Fibroblast of upper back skin (primary cell): ENCODE measurements around the gene FOXC1.

Experiments
- DNase-seq: peaks from one replicate; pipeline ENCODE4 v3.0.0-alpha.2; 2013

The FOXC1 gene

DNA sequence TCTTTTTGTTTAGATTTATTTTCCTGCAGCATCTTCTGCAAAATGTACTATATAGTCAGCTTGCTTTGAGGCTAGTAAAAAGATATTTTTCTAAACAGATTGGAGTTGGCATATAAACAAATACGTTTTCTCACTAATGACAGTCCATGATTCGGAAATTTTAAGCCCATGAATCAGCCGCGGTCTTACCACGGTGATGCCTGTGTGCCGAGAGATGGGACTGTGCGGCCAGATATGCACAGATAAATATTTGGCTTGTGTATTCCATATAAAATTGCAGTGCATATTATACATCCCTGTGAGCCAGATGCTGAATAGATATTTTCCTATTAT lies 3.2 kb downstream of the FOXC1 start:
- peak; percentile 68 for DNase-seq

DNA sequence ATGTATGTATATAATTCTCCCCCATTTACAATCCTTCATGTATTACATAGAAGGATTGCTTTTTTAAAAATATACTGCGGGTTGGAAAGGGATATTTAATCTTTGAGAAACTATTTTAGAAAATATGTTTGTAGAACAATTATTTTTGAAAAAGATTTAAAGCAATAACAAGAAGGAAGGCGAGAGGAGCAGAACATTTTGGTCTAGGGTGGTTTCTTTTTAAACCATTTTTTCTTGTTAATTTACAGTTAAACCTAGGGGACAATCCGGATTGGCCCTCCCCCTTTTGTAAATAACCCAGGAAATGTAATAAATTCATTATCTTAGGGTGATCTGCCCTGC lies 3.6 kb downstream of the FOXC1 start:
- DNase-seq, result no peak

DNA sequence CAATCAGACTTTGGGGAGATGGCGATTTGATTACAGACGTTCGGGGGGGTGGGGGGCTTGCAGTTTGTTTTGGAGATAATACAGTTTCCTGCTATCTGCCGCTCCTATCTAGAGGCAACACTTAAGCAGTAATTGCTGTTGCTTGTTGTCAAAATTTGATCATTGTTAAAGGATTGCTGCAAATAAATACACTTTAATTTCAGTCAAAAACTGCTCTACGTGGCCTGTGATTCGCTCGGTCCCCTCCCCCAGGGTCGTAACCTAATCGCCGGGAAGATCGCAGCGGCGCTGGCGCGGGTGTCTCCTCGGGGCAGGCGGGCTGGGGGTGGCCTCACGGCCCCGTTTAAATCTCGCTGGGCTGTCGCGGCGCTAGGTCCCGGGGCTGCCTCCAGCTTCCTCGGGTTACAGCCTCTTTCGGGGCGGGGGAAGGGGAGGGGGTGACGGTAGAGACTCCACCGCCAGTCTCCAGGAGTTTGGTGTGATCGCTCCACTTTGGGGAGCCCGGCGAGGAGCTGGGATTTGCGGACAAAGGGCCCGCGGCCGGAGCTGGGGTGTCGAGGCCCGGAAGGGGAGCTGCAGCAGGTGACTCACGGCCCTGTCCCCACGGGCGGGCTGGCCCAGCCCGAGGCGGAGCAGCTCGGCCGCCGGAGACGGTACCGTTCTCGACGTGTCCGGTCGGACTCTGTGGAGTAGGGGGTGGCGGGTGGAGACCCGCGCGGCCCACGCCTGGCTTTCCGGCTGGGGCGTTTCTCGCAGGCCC lies 4.2 kb downstream of the FOXC1 start:
- DNase-seq, result no peak

DNA sequence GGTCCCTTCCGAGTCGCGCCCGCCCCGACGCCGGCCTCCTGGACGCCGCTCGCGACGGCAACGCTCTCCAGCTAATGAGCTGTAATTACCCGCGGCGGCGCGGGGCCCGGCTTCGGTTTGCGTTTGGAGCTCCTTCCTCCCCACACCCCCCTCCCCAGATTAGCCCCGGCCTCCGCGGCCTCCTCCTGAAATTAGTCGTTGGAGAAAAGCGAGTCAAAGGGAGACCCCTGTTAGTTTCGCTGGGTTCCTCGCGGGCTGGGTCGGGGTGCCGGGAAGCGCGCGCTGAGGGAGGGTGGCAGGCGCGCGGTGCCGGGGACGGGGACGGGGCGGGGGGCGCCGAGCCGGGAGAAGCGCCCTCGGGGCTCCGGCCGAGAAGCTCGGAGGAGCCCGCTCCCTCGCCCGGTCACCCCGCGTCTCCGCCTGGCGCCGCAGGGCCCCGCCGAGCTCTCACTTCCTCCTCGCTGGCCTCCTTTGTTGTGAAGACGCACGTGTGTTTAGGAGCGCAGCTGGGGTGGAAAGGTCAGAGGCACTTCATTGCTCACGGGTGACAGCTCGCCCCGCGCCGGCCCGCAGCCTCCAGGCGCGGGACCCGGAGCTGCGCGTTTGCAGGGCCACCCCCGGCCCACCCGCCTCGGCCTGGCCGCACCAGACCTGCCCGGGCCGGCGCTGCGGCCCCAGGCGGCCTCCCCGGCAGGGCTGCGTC lies 4.9 kb downstream of the FOXC1 start:
- DNase-seq, result no peak

DNA sequence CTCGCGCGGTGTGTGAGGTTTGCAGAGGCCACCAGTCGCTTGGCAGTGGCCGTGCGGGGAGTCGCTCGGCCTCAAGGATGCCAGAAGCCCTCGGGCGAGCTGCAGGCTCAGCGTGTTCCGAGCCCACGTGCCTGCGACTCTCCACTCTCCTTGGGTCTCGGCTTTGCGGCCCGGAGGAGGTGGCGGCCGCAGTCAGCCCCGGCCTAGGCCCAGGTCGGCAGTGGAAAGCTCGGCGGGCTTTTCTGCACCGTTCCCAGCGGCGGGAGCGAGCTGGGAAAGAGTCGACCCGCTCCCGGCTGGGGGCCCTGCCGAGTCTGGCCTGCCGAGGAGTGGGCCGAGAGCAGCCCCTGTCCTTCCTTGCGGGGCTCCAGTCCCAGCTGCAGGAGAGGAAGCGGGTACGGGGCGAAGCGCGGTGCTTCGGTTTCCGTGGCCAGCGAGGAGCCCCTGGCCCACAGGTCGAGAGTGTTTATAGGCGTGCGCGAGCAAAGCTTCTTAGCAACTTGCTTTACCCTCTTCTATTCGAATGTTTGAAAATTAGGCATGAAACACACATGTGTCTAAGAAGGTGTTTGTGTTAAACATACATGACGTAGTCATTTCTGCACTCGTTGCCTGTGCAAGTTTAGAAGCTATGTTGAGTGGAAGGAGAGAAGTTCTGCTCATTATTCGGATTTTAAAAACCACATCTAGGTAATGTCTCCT lies 5.6 kb downstream of the FOXC1 start:
- DNase-seq, result no peak

DNA sequence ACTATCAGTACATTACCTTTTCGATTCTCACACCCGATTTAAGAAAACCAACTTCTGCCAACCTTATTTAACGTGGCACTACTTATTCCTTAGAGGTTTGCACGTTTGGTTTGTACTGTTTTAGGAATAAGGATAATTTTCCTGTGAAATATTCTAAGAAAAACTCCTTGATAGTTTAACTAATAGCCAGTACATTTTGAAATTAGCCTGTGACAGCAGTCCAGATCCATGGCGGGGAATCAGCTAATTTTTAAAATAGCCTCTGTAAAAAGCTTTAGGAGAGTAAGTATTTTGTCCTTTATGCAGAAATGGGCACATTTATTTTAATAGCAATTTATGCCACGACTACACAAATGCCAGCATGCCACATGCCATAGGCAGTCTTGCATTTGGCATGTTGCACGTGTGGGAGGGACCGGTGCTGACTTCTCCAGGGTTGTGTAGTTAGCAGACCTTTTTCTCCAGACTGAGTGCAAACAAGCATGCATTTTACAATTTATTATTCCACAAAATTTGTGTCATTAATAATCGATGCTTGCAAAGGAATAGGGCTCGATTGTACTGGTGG lies 6.2 kb downstream of the FOXC1 start:
- no peak for DNase-seq

DNA sequence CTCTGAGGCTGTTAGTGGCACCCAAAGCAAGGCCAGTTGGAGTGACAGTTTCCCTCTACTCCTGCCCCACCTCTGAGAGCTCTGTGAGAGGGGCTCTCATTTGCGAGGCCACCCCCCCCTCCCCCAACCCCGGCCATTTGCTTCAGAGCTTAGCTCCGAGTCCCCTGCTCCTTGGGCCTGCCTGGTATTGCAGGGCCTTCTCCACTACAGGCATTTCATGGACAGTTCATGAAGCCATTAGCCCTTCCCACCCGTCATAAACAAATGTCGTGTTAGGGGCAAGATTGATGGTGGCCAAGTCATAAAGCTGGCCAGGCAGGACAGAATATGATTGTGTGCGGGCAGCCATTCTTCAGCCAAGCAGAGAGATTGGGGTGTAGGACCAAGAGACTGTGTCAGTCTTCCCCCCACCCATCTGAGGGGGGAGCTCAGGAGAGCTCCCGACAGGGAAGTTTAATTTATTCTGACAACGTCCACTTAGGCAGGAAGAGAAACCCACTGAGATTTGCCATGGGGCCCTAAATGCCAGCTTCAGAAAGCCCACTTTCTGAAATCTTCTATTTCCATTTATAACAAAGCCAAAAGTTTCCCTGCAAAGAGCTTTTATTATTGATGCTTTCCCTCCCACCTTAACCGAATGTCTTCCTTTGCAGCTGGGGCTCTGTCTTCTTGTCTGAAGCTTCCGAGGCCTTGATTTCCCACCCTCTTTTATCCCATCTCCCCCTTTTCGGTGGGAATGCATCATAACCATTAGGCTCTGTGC lies 7.2 kb downstream of the FOXC1 start:
- no peak for DNase-seq

DNA sequence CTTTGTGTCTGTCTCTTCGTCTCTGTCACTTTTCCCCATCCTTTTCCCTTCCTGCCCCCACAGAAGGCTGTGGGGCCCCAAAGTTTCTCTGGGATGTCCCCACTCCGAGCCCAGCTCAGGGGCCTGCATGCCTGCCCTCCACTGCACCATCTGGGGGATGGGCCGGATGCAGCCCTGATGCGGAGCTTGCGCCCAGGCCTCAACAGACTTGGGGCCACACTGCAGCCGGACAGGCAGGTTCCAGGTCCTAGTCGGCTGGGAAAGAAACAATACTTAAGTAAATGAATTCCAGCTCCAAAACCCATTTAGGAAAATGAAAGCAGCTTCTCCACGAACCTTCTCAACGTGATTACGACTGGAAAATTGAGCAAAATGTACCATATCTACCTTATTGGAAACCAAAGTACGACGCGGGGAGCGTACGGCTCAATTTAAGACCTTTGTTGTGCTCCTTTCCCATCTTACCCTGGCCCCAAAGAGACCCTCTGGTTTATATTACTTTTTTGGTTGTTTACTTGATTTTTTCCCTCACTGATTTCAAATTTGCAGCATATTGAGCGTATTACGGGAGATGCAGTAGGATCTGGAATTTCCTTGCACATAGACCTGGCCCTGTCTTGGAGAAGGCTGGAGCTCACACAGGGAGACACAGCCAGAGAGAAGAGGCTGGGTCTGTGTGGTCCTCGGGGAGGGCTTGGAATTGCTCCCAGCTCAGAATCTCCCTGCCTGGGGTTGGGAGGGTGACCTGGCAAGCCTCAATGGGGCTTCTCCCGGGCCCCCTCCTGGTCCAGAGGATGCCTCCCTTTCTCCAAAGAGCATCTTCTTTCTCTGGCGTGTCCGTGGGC lies 8.0 kb downstream of the FOXC1 start:
- no peak for DNase-seq

DNA sequence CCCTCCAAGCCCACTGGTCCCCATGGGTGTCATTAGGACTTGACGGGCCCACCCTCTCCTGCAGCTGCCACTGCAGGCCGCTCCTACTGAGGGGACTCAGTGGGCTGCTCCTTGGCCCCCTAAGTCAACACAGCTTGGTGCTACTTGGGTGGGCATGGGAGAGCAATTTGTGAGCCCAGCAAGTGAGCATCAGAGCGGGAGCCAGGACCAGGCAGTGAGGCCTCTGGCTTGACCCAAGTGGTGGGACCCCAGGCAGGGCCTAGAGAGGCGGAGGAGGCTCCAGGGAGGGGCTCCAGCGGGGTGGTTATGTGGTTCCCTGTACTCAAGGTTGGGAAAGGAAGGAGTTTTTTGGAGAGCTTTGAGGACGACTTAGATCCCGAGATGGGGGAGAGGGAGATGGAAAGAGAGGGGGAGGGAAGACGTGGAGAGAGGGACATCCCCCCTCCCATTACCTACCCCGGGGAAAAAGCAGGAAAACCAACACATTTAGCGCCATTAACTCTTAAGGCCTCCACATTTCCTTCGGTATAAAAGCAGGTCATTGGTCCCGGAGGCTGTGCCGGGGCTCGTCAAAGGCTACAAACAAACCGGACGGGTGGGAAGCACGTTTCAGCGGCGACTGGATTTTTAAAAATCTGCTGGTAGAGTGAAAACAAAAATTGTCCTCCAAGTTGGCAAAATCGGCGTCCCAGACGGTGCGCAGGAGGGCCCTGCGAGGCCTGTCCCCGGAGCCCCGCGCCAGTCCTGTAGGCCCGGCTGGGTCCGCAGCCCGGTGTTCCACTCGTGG lies 8.8 kb downstream of the FOXC1 start:
- no peak for DNase-seq

DNA sequence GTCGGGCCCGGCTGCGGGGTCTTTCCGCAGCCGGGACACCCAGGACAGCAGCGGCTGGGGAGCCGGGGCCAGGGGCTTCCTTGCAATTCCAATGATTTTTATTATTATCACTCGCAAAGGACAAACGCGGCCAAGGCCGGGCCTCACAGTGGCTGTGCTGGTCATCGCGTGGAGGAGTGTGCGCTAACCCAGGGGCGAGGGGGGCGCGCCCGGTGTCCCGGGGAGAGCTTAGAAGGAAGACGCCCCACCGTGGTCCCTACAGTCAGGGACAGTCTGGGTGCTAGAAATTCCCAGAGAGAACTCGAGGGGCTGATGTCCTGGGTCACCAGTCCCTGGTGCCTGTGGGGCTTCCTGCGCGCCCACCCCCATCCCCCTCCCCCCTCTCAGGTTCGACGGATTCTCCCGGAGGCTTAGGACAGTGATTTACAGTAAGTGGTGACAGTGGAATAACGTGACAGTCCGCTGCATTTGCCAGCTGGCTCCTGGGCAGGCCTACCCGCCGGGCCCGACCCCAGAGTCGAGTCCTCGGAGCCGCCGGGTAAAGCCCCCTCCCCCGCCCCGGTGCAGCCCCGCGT lies 9.5 kb downstream of the FOXC1 start:
- DNase-seq, result no peak

DNA sequence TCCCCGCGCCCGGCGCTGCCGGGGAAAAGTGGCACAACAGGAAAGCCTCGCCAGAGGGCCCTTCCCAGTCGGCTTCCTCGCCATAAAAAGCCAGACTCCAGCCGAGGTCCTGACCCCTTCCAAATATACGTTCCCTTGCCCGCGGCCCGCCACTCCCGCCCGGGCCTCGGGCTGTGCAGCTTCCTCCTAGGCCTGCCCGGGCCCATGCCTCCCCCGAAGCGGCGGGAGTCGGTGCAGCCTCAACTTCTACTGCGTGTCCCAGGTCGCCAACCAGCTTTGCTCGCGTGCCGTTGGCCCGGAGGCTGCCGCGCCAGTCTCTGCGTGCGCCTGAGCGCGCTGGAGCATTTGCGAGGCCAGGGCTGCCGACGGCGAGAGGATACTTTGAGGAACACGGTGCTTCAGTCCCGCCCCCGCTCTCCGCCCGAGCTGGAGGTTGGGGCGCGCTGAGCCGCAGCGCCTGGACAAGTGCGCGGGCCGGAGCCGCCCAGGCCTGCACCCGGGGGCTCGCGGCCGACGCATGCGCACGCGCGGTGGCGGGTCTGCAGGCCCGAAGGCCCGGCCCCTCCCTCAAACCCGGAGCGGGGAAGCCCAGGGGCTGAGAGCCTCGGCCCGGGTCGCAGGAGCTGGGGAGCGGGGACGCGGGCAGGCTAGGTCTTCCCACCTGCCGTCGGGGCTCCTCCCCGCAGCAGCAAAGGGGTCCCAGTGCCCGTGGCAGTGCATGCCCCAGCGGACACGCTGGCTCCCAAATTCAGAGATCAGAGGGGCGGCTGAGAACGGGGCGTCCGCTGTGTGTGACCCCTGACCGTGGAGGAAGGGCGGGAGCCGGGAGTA lies 10.2 kb downstream of the FOXC1 start:
- no peak for DNase-seq

DNA sequence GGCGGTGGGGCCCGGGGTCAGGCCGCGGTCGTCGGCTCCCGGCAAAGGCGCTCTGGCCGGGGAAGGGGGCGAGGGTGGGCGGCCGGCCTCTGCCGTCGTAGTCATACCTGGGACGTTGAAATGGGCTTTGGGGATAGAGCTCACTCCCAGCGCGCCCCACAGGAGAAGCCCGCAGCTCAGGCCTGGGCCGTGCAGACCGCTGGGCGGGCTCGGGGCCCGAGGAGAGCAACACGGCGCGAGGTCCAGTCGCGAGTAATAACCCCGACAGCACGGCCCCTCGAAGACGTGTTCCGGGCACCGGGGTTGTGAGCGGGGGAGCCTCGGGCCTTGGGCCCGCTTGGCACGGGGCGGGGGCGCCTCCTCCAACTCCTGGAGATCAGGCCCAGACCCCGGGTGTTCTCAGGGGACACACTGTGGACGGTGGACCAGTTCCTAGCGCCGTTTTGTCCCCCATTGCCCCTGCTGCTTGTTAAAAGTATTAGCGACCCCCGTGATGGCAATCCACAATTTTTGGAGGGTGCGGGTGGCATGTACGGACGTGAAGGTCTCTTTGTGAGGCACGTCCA lies 10.9 kb downstream of the FOXC1 start:
- no peak for DNase-seq

DNA sequence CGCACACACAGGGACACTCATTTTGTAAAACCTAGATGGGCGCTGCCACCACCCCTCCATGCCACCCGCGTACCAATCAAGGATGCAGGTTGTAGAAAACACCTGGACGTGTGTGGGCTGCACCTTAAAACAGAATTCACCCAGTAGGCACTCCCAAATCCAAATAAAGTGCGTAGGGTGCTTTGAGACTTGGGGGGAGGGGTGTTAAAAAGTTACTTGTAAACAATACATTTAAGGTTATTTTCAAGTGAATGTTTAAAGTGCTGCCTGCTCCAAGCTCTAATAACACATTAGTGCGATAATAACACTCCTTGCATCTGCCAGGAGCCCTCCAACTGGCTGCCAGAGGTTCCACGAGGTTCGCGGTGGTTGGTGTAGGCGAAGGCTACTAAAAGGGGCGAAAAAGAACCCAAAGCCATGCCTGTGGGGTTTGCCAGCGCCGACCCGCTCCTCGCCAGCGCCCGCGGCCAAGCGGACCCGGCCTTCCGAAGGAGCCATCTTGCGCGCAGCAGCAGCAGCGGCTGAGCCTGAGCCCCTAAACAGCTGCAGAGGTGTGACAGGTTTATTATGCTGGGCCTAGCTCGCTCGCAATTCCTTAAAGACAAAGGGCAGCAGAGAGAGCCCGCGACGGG lies 11.5 kb downstream of the FOXC1 start:
- no peak for DNase-seq

DNA sequence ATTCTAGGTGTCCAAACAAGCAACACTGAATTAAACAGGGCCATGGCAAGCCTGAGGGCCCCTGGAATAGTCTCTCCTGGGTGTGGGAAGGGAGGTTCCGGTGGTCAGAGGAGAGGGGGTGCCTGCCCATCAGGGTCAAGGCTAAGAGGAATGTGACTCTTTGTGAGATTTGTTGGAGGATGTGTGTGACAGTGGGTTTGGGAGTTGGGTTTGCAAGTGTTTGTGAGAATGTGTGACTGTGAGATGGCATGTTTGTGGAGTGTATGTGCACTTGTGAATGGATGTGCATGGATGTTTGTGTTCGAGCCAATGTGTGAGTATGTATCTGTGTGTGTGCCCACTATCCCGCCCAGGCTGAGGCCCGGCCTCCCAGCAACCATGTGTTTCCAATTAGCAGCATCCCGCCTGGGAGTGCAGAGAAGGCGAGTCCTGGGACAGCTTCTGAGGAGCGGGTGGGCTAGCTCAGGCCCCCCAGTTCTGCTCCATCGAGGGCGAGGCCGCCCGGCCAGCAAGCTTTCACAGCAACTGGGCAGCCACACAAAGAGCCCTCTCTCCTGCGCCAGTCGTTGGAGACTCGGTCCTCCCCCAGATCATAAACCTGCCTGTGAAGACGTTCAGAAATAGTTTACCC lies 12.6 kb downstream of the FOXC1 start:
- DNase-seq, result peak; percentile 39

DNA sequence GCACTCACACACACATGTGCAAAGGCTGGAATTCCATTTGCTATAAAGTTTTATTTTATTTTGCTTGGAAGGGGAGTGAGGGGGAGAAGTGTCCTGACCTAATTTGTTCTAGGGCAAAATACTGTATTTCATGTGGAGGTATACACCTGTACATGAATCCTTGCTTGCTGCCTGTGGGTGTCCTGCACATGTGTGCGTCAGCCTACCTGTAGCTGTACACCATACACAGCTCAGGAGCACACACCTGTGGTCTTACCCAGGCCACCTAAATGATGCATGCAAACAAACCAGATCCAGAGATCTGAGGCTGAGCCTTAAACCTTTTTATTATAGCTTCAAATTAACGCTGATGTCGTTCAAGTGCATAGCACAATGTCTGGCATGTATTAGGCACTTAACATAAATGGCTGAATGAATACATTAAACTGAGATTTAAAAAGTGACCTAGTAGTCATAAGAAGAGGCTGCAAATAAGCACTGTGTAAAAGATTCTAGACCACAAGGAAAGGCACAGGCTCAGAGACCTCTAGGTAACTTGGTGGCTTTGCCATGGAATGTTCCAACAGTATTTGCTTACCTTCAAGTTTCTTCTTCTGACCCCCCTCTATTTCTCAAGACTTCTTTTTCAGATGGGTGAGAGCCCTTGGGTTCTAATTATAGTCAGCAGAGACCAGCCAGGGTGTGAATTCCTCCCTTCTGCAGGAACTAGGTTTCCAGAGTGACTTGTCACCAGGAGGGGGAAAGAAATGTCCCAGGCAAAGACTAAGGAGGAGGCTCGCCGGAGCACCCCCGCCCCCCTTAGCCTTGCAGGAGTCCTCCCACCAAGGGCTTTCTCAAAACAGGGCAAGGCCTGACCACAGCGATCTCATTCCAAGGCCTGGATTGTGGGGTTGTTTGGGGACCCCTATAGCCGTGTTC lies 13.4 kb downstream of the FOXC1 start:
- DNase-seq, result no peak

DNA sequence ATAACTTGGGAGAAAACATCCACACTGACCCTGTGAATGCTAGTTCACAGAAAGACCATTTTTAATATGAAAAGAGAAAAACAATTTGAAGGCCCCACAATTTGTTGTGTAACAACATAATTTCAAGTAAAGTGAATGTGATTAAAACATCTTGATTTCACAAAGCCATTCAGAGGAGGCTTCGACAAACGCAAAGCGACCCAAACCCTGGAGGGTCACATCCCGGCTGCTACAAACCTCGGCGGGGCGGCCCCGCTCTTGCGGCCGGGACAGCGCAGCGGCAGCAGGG lies 14.0 kb downstream of the FOXC1 start:
- DNase-seq, result no peak

DNA sequence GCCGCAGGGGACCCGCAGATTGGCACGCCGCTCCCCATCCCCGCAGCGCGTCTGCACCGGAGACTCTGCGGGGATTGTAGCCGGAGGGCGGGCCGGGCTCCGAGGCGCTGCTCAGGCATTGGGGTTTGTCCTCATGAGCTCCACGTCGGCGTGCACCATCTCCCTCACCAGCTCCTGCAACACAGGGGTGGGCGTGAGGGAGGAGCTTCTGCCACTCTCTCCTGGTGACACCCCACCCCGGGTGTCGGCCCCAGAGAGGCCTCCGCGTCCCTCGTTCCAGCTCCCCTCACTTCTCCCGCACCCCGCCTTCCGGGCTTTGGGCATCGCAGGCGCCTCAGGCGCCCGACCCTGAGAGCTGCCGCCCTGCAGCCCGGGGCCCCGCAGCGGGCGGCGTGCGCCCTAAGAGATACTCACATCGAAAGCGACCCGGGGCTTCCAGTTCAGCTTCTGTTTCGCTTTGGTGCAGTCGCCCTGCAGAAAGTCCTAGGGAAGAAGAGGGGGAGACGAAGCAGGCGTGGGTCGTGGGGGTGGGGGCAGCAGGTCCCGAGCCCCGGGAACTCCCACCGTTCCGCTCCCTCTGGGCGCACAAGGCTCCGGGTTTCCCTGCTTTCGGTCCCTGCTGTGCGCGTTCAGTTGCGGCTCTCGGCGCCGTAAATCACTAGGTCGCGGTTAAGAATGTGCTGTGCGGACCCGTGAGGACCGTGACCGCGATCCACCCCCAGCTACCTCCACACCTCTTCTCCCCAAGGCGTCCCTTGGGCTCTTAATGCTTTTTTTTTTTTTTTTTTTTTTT lies 14.5 kb downstream of the FOXC1 start:
- no peak for DNase-seq
